KMS-11 (cell line): Measurements from ENCODE around the gene MIXL1.

Experiments
- H2AFZ ChIP-seq: fragments of 200-600 bp; sonication (generic); 2 replicates; pipeline ENCODE4 v1.6.1; 2016; ENCODE audit warnings: antibody characterized with exemption, mixed run types, low read depth
- H3K27ac ChIP-seq: fragments of 200-600 bp; sonication (generic); 2 replicates; pipeline ENCODE4 v1.6.1; 2016; ENCODE audit warnings: mild to moderate bottlenecking, mixed run types
- H3K27me3 ChIP-seq: fragments of 200-600 bp; sonication (generic); 2 replicates; pipeline ENCODE4 v1.6.1; 2017; ENCODE audit warnings: mild to moderate bottlenecking, low read depth, mixed run types, moderate library complexity; ENCODE audit not compliant: insufficient read depth
- H3K36me3 ChIP-seq: fragments of 200-600 bp; sonication (generic); 2 replicates; pipeline ENCODE4 v1.6.1; 2017; ENCODE audit warnings: mild to moderate bottlenecking, mixed run types; ENCODE audit not compliant: insufficient read depth
- H3K4me1 ChIP-seq: fragments of 200-600 bp; sonication (generic); 2 replicates; pipeline ENCODE4 v1.6.1; 2016; ENCODE audit warnings: mild to moderate bottlenecking, low read depth, mixed run types; ENCODE audit not compliant: poor library complexity, severe bottlenecking
- H3K4me2 ChIP-seq: fragments of 200-600 bp; sonication (generic); 2 replicates; pipeline ENCODE4 v1.7.0; 2016; ENCODE audit warnings: mild to moderate bottlenecking, mixed run types
- H3K4me3 ChIP-seq: fragments of 200-600 bp; sonication (generic); IDR thresholded peaks from 2 replicates; pipeline ENCODE4 v1.6.1; 2017; ENCODE audit warnings: low read depth, low read length, mixed read lengths; ENCODE audit not compliant: insufficient read depth
- H3K79me2 ChIP-seq: fragments of 200-600 bp; sonication (generic); 2 replicates; pipeline ENCODE4 v1.6.1; 2016; ENCODE audit warnings: low read depth, mixed run types; ENCODE audit not compliant: insufficient read depth
- H3K9ac ChIP-seq: fragments of 200-600 bp; sonication (generic); 2 replicates; pipeline ENCODE4 v1.6.1; 2016; ENCODE audit warnings: mild to moderate bottlenecking, mixed run types
- H4K20me1 ChIP-seq: fragments of 200-600 bp; sonication (generic); 2 replicates; pipeline ENCODE4 v1.6.1; 2016; ENCODE audit warnings: mild to moderate bottlenecking, mixed run types; ENCODE audit not compliant: insufficient read depth
- TF ChIP-seq, protein P1 (sequence below): fragments of 200-600 bp; sonication (generic); conservative IDR thresholded peaks from 2 replicates; pipeline ENCODE4 v1.6.1; 2017; ENCODE audit warnings: low read depth, mild to moderate bottlenecking, antibody characterized with exemption, low read length, moderate library complexity, mixed read lengths

MIXL1 gene

DNA sequence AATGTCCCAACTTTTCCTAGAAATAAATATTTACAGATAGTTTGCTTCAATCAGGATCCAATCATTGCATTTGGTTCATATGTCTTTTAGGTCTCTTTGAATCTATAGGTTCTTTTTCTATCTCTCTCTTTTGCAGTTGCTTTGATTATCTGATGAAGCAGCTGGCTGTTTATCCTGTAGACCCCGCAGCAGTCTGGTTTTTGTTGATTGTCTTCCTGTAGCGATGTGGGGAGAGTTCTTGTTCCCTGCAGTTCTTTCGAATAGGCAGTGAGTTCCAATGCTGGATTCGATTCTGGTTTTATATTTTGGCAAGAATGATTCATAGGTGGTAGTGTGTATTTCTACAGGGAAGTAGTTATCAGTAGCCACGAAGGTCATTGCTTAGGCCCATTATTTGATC lies 7.4 kb upstream of the MIXL1 start:
- TF ChIP-seq, protein P1, sequence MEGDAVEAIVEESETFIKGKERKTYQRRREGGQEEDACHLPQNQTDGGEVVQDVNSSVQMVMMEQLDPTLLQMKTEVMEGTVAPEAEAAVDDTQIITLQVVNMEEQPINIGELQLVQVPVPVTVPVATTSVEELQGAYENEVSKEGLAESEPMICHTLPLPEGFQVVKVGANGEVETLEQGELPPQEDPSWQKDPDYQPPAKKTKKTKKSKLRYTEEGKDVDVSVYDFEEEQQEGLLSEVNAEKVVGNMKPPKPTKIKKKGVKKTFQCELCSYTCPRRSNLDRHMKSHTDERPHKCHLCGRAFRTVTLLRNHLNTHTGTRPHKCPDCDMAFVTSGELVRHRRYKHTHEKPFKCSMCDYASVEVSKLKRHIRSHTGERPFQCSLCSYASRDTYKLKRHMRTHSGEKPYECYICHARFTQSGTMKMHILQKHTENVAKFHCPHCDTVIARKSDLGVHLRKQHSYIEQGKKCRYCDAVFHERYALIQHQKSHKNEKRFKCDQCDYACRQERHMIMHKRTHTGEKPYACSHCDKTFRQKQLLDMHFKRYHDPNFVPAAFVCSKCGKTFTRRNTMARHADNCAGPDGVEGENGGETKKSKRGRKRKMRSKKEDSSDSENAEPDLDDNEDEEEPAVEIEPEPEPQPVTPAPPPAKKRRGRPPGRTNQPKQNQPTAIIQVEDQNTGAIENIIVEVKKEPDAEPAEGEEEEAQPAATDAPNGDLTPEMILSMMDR = no peak
- Histone ChIP-seq H4K20me1 (no peaks in the 10 kb centered on the region), H3K79me2 (no peaks in the 10 kb centered on the region), H3K4me1 (peaks cover 16% of the 10 kb centered on the region), H2AFZ (no peak overlapping the region), H3K27me3 (no peaks in the 10 kb centered on the region), H3K4me3 (no peak overlapping the region), H3K9ac (no peak overlapping the region), H3K27ac (no peak overlapping the region), H3K4me2 (no peak overlapping the region), H3K36me3 (no peaks in the 10 kb centered on the region)

DNA sequence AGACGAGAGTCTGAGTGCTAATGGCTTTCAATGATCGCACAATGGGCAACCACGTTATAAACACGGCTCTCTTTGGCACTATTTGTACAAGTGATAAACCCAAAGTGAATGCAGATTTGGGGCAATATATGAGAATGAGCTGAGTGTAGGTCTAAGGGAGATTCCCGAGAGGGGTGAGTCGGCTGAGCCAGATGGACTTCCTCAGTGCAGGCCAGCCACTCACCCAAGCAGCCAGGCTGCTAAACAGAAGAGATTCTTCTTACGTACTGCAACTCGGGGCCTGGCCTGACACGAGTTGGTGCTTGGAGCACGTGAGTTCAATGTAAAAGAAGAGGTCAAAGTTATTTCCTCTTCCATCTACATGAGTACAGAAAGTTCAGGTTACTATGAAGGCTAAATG lies 6.2 kb upstream of the MIXL1 start:
- Histone ChIP-seq H4K20me1 (no peaks in the 10 kb centered on the region), H3K27ac (no peak overlapping the region), H3K4me1 (peaks cover 13% of the 10 kb centered on the region), H3K4me2 (no peak overlapping the region), H3K4me3 (no peak overlapping the region), H3K79me2 (no peaks in the 10 kb centered on the region), H3K27me3 (no peaks in the 10 kb centered on the region), H2AFZ (no peak overlapping the region), H3K36me3 (no peaks in the 10 kb centered on the region), H3K9ac (no peak overlapping the region)
- TF ChIP-seq, protein P1 = no peak

DNA sequence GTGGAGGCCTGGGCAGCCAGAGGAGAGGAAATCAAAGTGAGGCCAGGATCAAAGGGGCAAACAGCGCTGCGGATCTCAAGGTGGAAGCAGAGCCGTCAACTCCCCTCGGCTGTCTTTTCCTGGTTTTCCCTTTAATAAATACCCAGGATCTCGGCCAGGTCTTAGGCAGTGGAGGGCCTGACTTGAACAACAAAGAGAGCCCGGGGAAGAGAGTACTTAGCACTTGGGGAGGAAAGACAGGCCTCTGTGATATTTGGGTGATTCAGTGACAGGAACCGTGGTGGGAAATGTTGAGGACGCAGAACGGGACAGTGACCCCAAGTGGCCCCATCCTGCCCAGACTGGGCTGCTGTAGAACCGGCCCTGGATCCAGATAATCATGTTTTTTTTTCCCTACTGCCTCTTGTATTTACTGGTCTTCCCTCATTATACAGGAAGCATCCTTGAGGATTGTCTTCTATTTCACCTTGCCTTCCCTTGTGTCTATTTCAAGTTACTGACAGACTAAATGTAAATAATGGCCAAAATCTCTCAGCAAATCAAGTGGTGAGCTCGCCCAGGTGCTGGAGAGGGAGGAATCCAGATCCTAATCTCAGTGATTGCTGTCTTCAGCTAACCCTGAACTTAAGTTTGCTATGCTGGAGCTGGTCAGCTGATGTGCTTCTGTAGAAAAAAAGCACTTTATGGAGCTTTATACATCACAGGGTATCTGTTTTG lies 2.8 kb upstream of the MIXL1 start:
- Histone ChIP-seq H3K9ac (no peak overlapping the region), H3K4me1 (no peaks in the 10 kb centered on the region), H3K79me2 (no peaks in the 10 kb centered on the region), H4K20me1 (no peaks in the 10 kb centered on the region), H3K36me3 (no peaks in the 10 kb centered on the region), H2AFZ (no peak overlapping the region), H3K27ac (no peak overlapping the region), H3K4me3 (no peak overlapping the region), H3K4me2 (no peak overlapping the region), H3K27me3 (no peaks in the 10 kb centered on the region)
- TF ChIP-seq, protein P1 = no peak

DNA sequence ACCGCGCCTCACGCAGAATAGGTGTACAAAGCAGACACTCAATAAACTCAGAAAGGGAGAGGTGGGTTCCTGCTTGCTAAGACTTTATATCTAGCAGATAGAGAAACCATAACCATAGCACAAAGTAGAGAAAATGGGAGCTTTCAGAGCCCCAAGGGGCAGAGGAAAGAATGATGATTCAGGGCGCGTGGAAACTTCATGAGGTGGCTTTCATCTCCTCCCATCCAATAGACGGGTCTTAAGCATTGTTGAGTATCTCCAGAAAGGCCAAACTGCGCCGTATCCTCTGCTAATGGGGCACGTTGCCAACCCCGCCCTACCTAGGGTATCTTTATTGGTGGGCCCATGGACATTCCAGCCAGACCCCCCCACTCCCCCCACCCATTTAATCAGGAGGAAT lies 778 bp upstream of the MIXL1 start:
- H3K4me3 ChIP-seq = no peak overlapping the region
- TF ChIP-seq, protein P1 = no peak
- H3K4me1 ChIP-seq = peaks cover 18% of the 10 kb centered on the region
- no peaks in the 10 kb centered on the region for H4K20me1 ChIP-seq
- no peaks in the 10 kb centered on the region for H3K27me3 ChIP-seq
- no peaks in the 10 kb centered on the region for H3K36me3 ChIP-seq
- no peak overlapping the region for H3K9ac ChIP-seq
- no peak overlapping the region for H2AFZ ChIP-seq
- no peaks in the 10 kb centered on the region for H3K79me2 ChIP-seq
- no peak overlapping the region for H3K27ac ChIP-seq
- no peak overlapping the region for H3K4me2 ChIP-seq
